Neural cell (in vitro differentiated cells): Measurements from ENCODE around the gene RNF187. TPM values are rescaled to one million over a fixed set of nuclear protein-coding genes. Genes with fewer than 3 reads are reported as not detected.

ENCODE experiments used
- H2AFZ ChIP-seq: fragments of 200-600, 300-800 bp; sonication (generic), shearing (Covaris generic); 2 replicates; pipeline ENCODE4 v1.6.0; 2014; ENCODE audit warnings: low read depth, mild to moderate bottlenecking, antibody characterized with exemption, low read length, moderate library complexity
- H3F3A ChIP-seq: fragments of 200-600 bp; shearing (Covaris generic); 2 replicates; pipeline ENCODE4 v1.6.1; 2016; ENCODE audit warnings: mild to moderate bottlenecking, moderate library complexity, mixed read lengths, antibody characterized with exemption, low read length; ENCODE audit not compliant: insufficient read depth, poor library complexity, severe bottlenecking
- H3K27ac ChIP-seq: fragments of 200-600, 300-800 bp; sonication (generic), shearing (Covaris generic); 2 replicates; pipeline ENCODE4 v1.5.1; 2014; ENCODE audit warnings: mild to moderate bottlenecking, low read length, moderate library complexity
- H3K27me3 ChIP-seq: fragments of 300-800, 200-600 bp; sonication (generic), shearing (Covaris generic); 2 replicates; pipeline ENCODE4 v1.6.0; 2014; ENCODE audit warnings: mild to moderate bottlenecking, low read depth, low read length, moderate library complexity; ENCODE audit not compliant: insufficient read depth
- H3K36me3 ChIP-seq: fragments of 300-800, 200-600 bp; sonication (generic), shearing (Covaris generic); 2 replicates; pipeline ENCODE4 v1.5.1; 2014; ENCODE audit warnings: mild to moderate bottlenecking, antibody characterized with exemption, low read length, moderate library complexity; ENCODE audit not compliant: insufficient read depth
- H3K4me2 ChIP-seq: fragments of 300-800, 200-600 bp; sonication (generic), shearing (Covaris generic); 2 replicates; pipeline ENCODE4 v1.6.0; 2014; ENCODE audit warnings: mild to moderate bottlenecking, low read length
- H3K4me3 ChIP-seq: fragments of 300-800, 200-600 bp; sonication (generic), shearing (Covaris generic); 2 replicates; pipeline ENCODE4 v1.5.1; 2014; ENCODE audit warnings: mild to moderate bottlenecking, low read length, moderate library complexity
- H3K79me2 ChIP-seq: fragments of 200-600 bp; shearing (Covaris generic); replicated peaks from 2 replicates; pipeline ENCODE4 v1.6.0; 2014; ENCODE audit warnings: mild to moderate bottlenecking, low read length, moderate library complexity; ENCODE audit not compliant: insufficient read depth
- H3K9ac ChIP-seq: fragments of 300-800, 200-600 bp; sonication (generic), shearing (Covaris generic); 2 replicates; pipeline ENCODE4 v1.6.1; 2016; ENCODE audit warnings: mild to moderate bottlenecking, low read length, mixed read lengths
- H3K9me2 ChIP-seq: fragments of 200-600 bp; shearing (Covaris generic); 2 replicates; pipeline ENCODE4 v1.6.1; 2016; ENCODE audit warnings: mild to moderate bottlenecking, low read length, mixed read lengths; ENCODE audit not compliant: insufficient read depth
- H3K9me3 ChIP-seq: fragments of 200-600, 300-800 bp; sonication (generic), shearing (Covaris generic); 2 replicates; pipeline ENCODE4 v1.6.1; 2016; ENCODE audit warnings: mild to moderate bottlenecking, mixed run types, low read length, moderate library complexity, mixed read lengths
- H4K20me1 ChIP-seq: fragments of 200-600 bp; shearing (Covaris generic); 2 replicates; pipeline ENCODE4 v1.6.1; 2016; ENCODE audit warnings: mild to moderate bottlenecking, mixed run types; ENCODE audit not compliant: insufficient read depth
- EP300 ChIP-seq: fragments of 450-650 bp; conservative IDR thresholded peaks from 2 replicates; pipeline ENCODE4 v1.6.1; 2014; ENCODE audit warnings: antibody characterized with exemption, mild to moderate bottlenecking, moderate library complexity; ENCODE audit not compliant: poor library complexity, severe bottlenecking
- EZH2 ChIP-seq: fragments of 200-600, 300-800 bp; shearing (Covaris generic), sonication (generic); IDR thresholded peaks from 2 replicates; pipeline ENCODE4 v1.6.1; 2014; ENCODE audit warnings: antibody characterized with exemption, low read length, borderline replicate concordance, mild to moderate bottlenecking; ENCODE audit not compliant: insufficient read depth, poor library complexity, severe bottlenecking
- MXI1 ChIP-seq: fragments of 450-650 bp; conservative IDR thresholded peaks from 2 replicates; pipeline ENCODE4 v1.6.1; 2014; ENCODE audit warnings: antibody characterized with exemption, mild to moderate bottlenecking; ENCODE audit not compliant: poor library complexity, severe bottlenecking
- POLR2AphosphoS5 ChIP-seq: IDR thresholded peaks from 2 replicates; pipeline ENCODE4 v1.6.1; 2012
- RAD21 ChIP-seq: fragments of 450-650 bp; conservative IDR thresholded peaks from 2 replicates; pipeline ENCODE4 v1.6.1; 2014; ENCODE audit warnings: antibody characterized with exemption, mild to moderate bottlenecking, moderate library complexity
- SMC3 ChIP-seq: fragments of 450-650 bp; conservative IDR thresholded peaks from 2 replicates; pipeline ENCODE4 v1.6.1; 2014; ENCODE audit warnings: antibody characterized with exemption, mild to moderate bottlenecking, moderate library complexity; ENCODE audit not compliant: poor library complexity
- TAF1 ChIP-seq: IDR thresholded peaks from 2 replicates; pipeline ENCODE4 v1.6.1; 2012; ENCODE audit warnings: low read depth
- polyA plus RNA-seq: library from polyadenylated mRNA; depleted of rRNA; stranded (reverse); fragments of >200 nt; gene quantifications from 2 replicates; pipeline ENCODE4 v1.2.3, GENCODE V29; 2014
- TF ChIP-seq, protein P1 (sequence below): fragments of 450-650 bp; IDR thresholded peaks from 2 replicates; pipeline ENCODE4 v1.5.1; 2014; ENCODE audit warnings: antibody characterized with exemption, mild to moderate bottlenecking, moderate library complexity; ENCODE audit not compliant: poor library complexity, severe bottlenecking
- TF ChIP-seq, protein P2 (sequence below): IDR thresholded peaks from 2 replicates; pipeline ENCODE4 v1.6.1; 2012; ENCODE audit warnings: borderline replicate concordance

The RNF187 gene
- polyA plus RNA-seq, 1 donor from 2014 or later: 73.6 TPM

DNA sequence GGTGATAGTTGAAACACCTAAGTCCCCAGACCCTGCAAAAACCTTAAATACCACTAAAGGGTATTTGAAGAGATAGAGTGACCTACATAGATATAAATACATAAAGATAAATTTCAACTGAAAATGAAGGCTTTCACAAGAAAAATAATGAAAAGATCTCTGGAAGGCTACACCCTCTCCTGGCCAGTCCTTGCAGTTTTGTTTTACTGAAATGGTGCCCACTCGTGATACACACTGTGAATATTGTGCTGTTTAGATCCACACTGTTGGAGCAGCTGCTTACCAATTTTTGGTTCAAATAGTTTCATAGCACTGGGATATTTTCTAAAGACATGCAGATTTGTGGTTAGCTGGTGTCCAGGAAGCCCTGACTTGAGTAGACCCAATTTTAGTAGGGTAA, 31.5 kb upstream of the RNF187 start:
- peak overlapping the region; percentile 97 for H3K4me2 ChIP-seq
- H2AFZ ChIP-seq: no peak overlapping the region
- H3K9me2 ChIP-seq: no peaks in the 10 kb centered on the region
- no peaks in the 10 kb centered on the region for H3F3A ChIP-seq
- H3K9me3 ChIP-seq: no peaks in the 10 kb centered on the region
- no peaks in the 10 kb centered on the region for H3K27me3 ChIP-seq
- H3K27ac ChIP-seq: no peak overlapping the region
- TF ChIP-seq SMC3 (peak; percentile 61), RAD21 (peak; percentile 55), EP300 (no peak)
- TF ChIP-seq, protein P1, sequence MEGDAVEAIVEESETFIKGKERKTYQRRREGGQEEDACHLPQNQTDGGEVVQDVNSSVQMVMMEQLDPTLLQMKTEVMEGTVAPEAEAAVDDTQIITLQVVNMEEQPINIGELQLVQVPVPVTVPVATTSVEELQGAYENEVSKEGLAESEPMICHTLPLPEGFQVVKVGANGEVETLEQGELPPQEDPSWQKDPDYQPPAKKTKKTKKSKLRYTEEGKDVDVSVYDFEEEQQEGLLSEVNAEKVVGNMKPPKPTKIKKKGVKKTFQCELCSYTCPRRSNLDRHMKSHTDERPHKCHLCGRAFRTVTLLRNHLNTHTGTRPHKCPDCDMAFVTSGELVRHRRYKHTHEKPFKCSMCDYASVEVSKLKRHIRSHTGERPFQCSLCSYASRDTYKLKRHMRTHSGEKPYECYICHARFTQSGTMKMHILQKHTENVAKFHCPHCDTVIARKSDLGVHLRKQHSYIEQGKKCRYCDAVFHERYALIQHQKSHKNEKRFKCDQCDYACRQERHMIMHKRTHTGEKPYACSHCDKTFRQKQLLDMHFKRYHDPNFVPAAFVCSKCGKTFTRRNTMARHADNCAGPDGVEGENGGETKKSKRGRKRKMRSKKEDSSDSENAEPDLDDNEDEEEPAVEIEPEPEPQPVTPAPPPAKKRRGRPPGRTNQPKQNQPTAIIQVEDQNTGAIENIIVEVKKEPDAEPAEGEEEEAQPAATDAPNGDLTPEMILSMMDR: peak; percentile 62
- TF ChIP-seq, protein P2, sequence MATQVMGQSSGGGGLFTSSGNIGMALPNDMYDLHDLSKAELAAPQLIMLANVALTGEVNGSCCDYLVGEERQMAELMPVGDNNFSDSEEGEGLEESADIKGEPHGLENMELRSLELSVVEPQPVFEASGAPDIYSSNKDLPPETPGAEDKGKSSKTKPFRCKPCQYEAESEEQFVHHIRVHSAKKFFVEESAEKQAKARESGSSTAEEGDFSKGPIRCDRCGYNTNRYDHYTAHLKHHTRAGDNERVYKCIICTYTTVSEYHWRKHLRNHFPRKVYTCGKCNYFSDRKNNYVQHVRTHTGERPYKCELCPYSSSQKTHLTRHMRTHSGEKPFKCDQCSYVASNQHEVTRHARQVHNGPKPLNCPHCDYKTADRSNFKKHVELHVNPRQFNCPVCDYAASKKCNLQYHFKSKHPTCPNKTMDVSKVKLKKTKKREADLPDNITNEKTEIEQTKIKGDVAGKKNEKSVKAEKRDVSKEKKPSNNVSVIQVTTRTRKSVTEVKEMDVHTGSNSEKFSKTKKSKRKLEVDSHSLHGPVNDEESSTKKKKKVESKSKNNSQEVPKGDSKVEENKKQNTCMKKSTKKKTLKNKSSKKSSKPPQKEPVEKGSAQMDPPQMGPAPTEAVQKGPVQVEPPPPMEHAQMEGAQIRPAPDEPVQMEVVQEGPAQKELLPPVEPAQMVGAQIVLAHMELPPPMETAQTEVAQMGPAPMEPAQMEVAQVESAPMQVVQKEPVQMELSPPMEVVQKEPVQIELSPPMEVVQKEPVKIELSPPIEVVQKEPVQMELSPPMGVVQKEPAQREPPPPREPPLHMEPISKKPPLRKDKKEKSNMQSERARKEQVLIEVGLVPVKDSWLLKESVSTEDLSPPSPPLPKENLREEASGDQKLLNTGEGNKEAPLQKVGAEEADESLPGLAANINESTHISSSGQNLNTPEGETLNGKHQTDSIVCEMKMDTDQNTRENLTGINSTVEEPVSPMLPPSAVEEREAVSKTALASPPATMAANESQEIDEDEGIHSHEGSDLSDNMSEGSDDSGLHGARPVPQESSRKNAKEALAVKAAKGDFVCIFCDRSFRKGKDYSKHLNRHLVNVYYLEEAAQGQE: no peak
- no peaks in the 10 kb centered on the region for H3K36me3 ChIP-seq
- peak overlapping the region; percentile 78 for H3K4me3 ChIP-seq
- peaks cover 35% of the 10 kb centered on the region for H3K79me2 ChIP-seq
- H3K9ac ChIP-seq: peak overlapping the region; percentile 85
- no peaks in the 10 kb centered on the region for H4K20me1 ChIP-seq

DNA sequence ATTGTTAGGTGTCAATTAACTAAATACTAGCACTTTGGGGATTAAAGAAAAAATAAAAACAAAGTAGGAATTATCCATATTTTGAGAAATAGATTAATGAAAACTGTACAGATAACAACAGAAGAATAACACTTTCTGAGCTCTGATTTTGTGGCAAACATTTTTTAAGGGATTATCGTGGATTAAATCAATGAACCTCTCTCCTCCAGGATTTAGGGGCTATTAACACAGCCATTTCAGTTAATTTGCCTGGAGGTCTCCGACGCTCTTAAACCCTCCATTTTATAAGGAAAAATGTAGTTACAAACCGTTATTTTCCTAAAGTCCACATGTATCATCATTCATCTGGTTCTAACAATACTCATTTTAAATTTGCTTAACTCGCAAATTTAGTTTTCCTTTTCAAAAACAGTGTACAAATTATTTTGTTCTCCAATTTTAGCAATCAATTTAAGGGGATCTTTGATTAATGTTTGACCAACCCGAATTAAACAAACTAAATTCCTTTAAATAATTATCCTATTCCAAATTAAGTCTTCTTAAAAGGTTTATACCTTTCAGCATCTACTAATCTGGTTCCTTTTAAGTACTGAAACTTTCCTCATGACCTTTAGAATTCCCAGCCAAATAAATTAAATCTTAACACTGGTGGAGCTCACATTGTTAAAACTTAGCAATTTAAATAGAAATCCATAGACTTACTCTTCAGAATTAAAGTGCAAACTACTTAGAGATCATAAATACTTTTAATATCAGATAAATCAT, 30.7 kb upstream of the RNF187 start:
- H2AFZ ChIP-seq: no peak overlapping the region
- peak overlapping the region; percentile 85 for H3K9ac ChIP-seq
- H3K9me2 ChIP-seq: no peaks in the 10 kb centered on the region
- peak overlapping the region; percentile 92 for H3K27ac ChIP-seq
- H3K36me3 ChIP-seq: no peaks in the 10 kb centered on the region
- no peaks in the 10 kb centered on the region for H3K27me3 ChIP-seq
- TF ChIP-seq EZH2 (no peak), RAD21 (no peak)
- peak overlapping the region; percentile 78 for H3K4me3 ChIP-seq
- H3F3A ChIP-seq: no peaks in the 10 kb centered on the region
- no peaks in the 10 kb centered on the region for H3K9me3 ChIP-seq
- H4K20me1 ChIP-seq: no peaks in the 10 kb centered on the region
- peaks cover 38% of the 10 kb centered on the region for H3K79me2 ChIP-seq
- H3K4me2 ChIP-seq: peak overlapping the region; percentile 97

DNA sequence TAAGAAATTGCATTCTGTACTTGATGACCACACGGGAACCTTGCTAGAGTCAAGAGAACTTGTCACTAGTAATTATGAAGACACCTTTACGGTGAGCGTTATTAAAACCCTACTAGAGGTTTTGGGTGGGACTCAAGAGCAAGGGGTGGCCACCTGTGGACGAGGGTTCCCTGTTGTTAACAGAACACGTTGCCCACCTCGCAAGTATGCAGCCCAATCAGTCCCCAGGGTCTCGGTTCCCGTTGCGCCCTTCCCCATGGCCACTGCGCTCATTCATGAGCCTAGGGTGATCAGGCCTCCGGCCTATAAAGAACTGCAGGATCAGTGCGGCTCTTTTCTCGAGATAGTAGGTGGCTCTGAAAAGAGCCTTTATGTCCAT, 30.2 kb upstream of the RNF187 start:
- Histone ChIP-seq H3K27me3 (no peaks in the 10 kb centered on the region), H3K9me3 (no peaks in the 10 kb centered on the region), H3F3A (no peaks in the 10 kb centered on the region), H3K9ac (peak overlapping the region; percentile 85), H4K20me1 (no peaks in the 10 kb centered on the region), H2AFZ (no peak overlapping the region), H3K4me3 (peak overlapping the region; percentile 78), H3K27ac (peak overlapping the region; percentile 92), H3K4me2 (peak overlapping the region; percentile 97), H3K36me3 (no peaks in the 10 kb centered on the region), H3K79me2 (peaks cover 43% of the 10 kb centered on the region), H3K9me2 (no peaks in the 10 kb centered on the region)
- TF ChIP-seq EZH2 (no peak), MXI1 (no peak), RAD21 (no peak), SMC3 (no peak), POLR2AphosphoS5 (no peak), TAF1 (no peak), EP300 (no peak)
- TF ChIP-seq, protein P1: no peak
- TF ChIP-seq, protein P2: no peak
